K562 (cell line): ENCODE results near the gene FAM72B. TPM values are rescaled to one million over a fixed set of nuclear protein-coding genes. Genes with fewer than 3 reads are reported as not detected.
"Not testable (repeated sequence)": the region's sequence is repeated elsewhere in the genome, so short reads cannot be mapped to it uniquely, and the experiment has no call there.

Experiments used
- ATAC-seq: fragments of 200-7000 bp; cut with Tn5 transposase; 3 replicates; pipeline ENCODE4 v1.9.1; 2020; ENCODE audit warnings: moderate library complexity
- BruUV-seq: library from RNA; stranded (reverse); fragments of 400-500 nt; replicated peaks from 2 replicates; lab custom pipeline; 2021; lab: Mats Ljungman, UMichigan
- CTCF ChIA-PET: fragments of 300-600 bp; formaldehyde crosslinking; extraction: SDS; loops from one replicate; lab custom pipeline; 2021; ENCODE audit warnings: low intra/inter-chr PET ratio; lab: Yijun Ruan, JAX
- POLR2A ChIA-PET: fragments of 300-600, 350-650 bp; sonication (Branson Sonifier 250); formaldehyde crosslinking; extraction: SDS; loops from one replicate; lab custom pipeline; 2021; ENCODE audit warnings: antibody characterized with exemption, inconsistent platforms; lab: Yijun Ruan, JAX
- DNase-seq, 4 experiments: peaks; one replicate each; pipeline versions ENCODE4 v3.0.0 to v3.0.0-alpha.2; 2011 to 2018; ENCODE audit warnings: low spot score in 3 of 4, mixed read lengths in 3 of 4; ENCODE audit errors: extremely low read depth in 1 of 4
- FAIRE-seq: peaks from 2 replicates; lab custom pipeline; 2011; peaks lifted over from hg19 to GRCh38; lab: Jason Lieb, UNC
- H2AFZ ChIP-seq: 2 replicates; pipeline ENCODE4 v1.6.0; 2011; ENCODE audit warnings: low read depth, low read length, control low read depth, inconsistent platforms
- H3K27ac ChIP-seq: fragments of 200-600 bp; 3 replicates; pipeline ENCODE4 v1.8.0; 2011; ENCODE audit warnings: low read depth, mild to moderate bottlenecking, control low read depth, inconsistent platforms, low read length, moderate library complexity, mixed read lengths; ENCODE audit errors: extremely low read depth
- H3K27me3 ChIP-seq, 2 experiments: fragments of 300-600 bp in 1 of 2; 2 replicates in 1 of 2; 3 replicates in 1 of 2; pipeline versions ENCODE4 v1.6.0 to v1.8.0; 2011; ENCODE audit warnings: inconsistent platforms in 2 of 2, low read length in 2 of 2, mild to moderate bottlenecking in 1 of 2, mixed read lengths in 1 of 2, moderate library complexity in 1 of 2; ENCODE audit not compliant: control insufficient read depth in 2 of 2, insufficient read depth in 2 of 2
- H3K36me3 ChIP-seq: fragments of 300-600 bp; 3 replicates; pipeline ENCODE4 v1.8.0; 2011; ENCODE audit warnings: mild to moderate bottlenecking, low read length, inconsistent platforms; ENCODE audit not compliant: control insufficient read depth, insufficient read depth
- H3K4me1 ChIP-seq, 2 experiments: fragments of 200-600 bp in 1 of 2; replicated peaks in 1 of 2; 2 replicates in 1 of 2; 3 replicates in 1 of 2; pipeline versions ENCODE4 v1.5.1 to v1.8.0; 2011; ENCODE audit warnings: inconsistent platforms in 2 of 2, low read length in 2 of 2, mild to moderate bottlenecking in 1 of 2, mixed read lengths in 1 of 2, moderate library complexity in 1 of 2; ENCODE audit not compliant: control insufficient read depth in 2 of 2, insufficient read depth in 2 of 2
- H3K4me2 ChIP-seq: 2 replicates; pipeline ENCODE4 v1.6.1; 2011; ENCODE audit warnings: low read length, control low read depth, inconsistent platforms, mixed read lengths; ENCODE audit not compliant: insufficient read depth
- H3K4me3 ChIP-seq: fragments of 200-600 bp; sonication (generic), shearing (Covaris generic); 2 replicates; pipeline ENCODE4 v1.5.1; 2016; ENCODE audit warnings: control low read depth, inconsistent platforms
- H3K79me2 ChIP-seq: fragments of 200-600 bp; 3 replicates; pipeline ENCODE4 v1.8.0; 2011; ENCODE audit warnings: low read length, inconsistent platforms; ENCODE audit not compliant: control insufficient read depth, insufficient read depth
- H3K9ac ChIP-seq, 2 experiments: 2 replicates each; pipeline versions ENCODE4 v1.6.0 to v1.6.1; 2011; ENCODE audit warnings: low read depth in 2 of 2, low read length in 2 of 2, control low read depth in 1 of 2, inconsistent platforms in 1 of 2, mild to moderate bottlenecking in 1 of 2, mixed read lengths in 1 of 2; ENCODE audit not compliant: insufficient read depth in 1 of 2
- H3K9me1 ChIP-seq: one replicate; pipeline ENCODE4 v1.6.0; 2011; ENCODE audit warnings: inconsistent platforms, mild to moderate bottlenecking, low read length, moderate library complexity; ENCODE audit not compliant: control insufficient read depth, insufficient read depth
- H3K9me3 ChIP-seq: replicated peaks from 2 replicates; pipeline ENCODE4 v1.5.1; 2011; ENCODE audit warnings: low read depth, low read length, inconsistent platforms; ENCODE audit not compliant: control insufficient read depth, insufficient read depth
- H4K20me1 ChIP-seq: replicated peaks from 2 replicates; pipeline ENCODE4 v1.6.1; 2011; ENCODE audit warnings: low read length, inconsistent platforms, mixed read lengths; ENCODE audit not compliant: control insufficient read depth, insufficient read depth
- CBFA2T3 ChIP-seq: fragments of 450-650 bp; IDR thresholded peaks from 2 replicates; pipeline ENCODE4 v1.6.1; 2017
- CXXC5 ChIP-seq: fragments of 250-450 bp; sonication (Bioruptor Pico); IDR thresholded peaks from 2 replicates; pipeline ENCODE4 v1.8.0; 2022; ENCODE audit warnings: inconsistent platforms, mild to moderate bottlenecking, moderate library complexity
- FOXM1 ChIP-seq, 2 experiments: fragments of 450-650 bp in 1 of 2; sonication (generic) in 1 of 2; formaldehyde crosslinking in 1 of 2; IDR thresholded peaks; 2 replicates each; pipeline versions ENCODE4 v1.6.1 to v1.9.0; 2017 to 2022; ENCODE audit warnings: low read depth in 2 of 2, mild to moderate bottlenecking in 2 of 2, missing genetic modification reagents in 1 of 2, moderate library complexity in 1 of 2
- JUND ChIP-seq, 2 experiments: IDR thresholded peaks; 2 replicates in 1 of 2; 3 replicates in 1 of 2; pipeline ENCODE4 v1.6.1; 2011; ENCODE audit warnings: borderline replicate concordance in 2 of 2, low read depth in 2 of 2, low read length in 2 of 2, improper control_type of control experiment in 1 of 2, missing biosample characterization in 1 of 2, missing genetic modification characterization in 1 of 2, missing genetic modification reagents in 1 of 2
- KDM1A ChIP-seq, 2 experiments: fragments of 450-650 bp; IDR thresholded peaks; 2 replicates each; pipeline ENCODE4 v1.6.1; 2016; ENCODE audit warnings: mild to moderate bottlenecking in 2 of 2
- MBD2 ChIP-seq: sonication (generic); IDR thresholded peaks from 2 replicates; pipeline ENCODE4 v1.6.1; 2016; ENCODE audit warnings: low read depth, borderline replicate concordance
- NFE2 ChIP-seq: IDR thresholded peaks from 2 replicates; pipeline ENCODE4 v1.6.1; 2014; ENCODE audit warnings: antibody characterized with exemption, low read depth
- PML ChIP-seq: IDR thresholded peaks from 2 replicates; pipeline ENCODE4 v1.6.1; 2012; ENCODE audit warnings: low read length, inconsistent platforms
- SMAD4 ChIP-seq: fragments of 250-450 bp; sonication (Bioruptor Pico); conservative IDR thresholded peaks from 2 replicates; pipeline ENCODE4 v1.8.0; 2021; ENCODE audit warnings: inconsistent platforms, mild to moderate bottlenecking, moderate library complexity
- SMARCE1 ChIP-seq: fragments of 450-650 bp; IDR thresholded peaks from 2 replicates; pipeline ENCODE4 v1.7.1; 2016; ENCODE audit warnings: mild to moderate bottlenecking
- STAT5A ChIP-seq: IDR thresholded peaks from 2 replicates; pipeline ENCODE4 v1.6.1; 2012; ENCODE audit warnings: low read length, inconsistent platforms, borderline replicate concordance
- WGBS: fragments of 100-300 bp; shearing (Covaris generic); methylation state at CpG from one replicate; pipeline ENCODE4 v1.1.6; 2016; ENCODE audit warnings: low coverage, mixed read lengths; ENCODE audit not compliant: insufficient coverage; ENCODE audit errors: missing lambda C conversion rate; 5-methylcytosine and 5-hydroxymethylcytosine counted together
- in situ Hi-C: fragments of 300-500 bp; cut with MboI; formaldehyde crosslinking; loops from 4 replicates; pipeline ENCODE4 v1.15.0; 2018; ENCODE audit warnings: inconsistent platforms, mixed read lengths
- intact Hi-C: fragments of 100-400 bp; cut with micrococcal nuclease; formaldehyde crosslinking; loops from 2 replicates; pipeline ENCODE4 v1.14.2; 2022
- polyA plus RNA-seq, 8 experiments: library from polyadenylated mRNA; depleted of rRNA in 4 of 8; stranded (reverse) in 5 of 8; unstranded in 3 of 8; fragments of >200 nt; fragmentation: Nextera tagmentation in 2 of 8; fragmentation: Illumina TruSeq in 1 of 8; extraction: Ambion mirVana in 2 of 8; extraction: Trizol in 1 of 8; gene quantifications; 2 replicates each; pipeline versions ENCODE4 v1.2.1 to v1.2.3, GENCODE V29; 2011 to 2014; ENCODE audit warnings: inconsistent platforms in 1 of 8, missing spikeins in 1 of 8
- total RNA-seq, 7 experiments: library from RNA; depleted of rRNA in 6 of 7; stranded (reverse); fragments of >200 nt in 6 of 7; fragmentation: Illumina TruSeq in 2 of 7; extraction: Trizol in 2 of 7; gene quantifications; 2 replicates each; pipeline versions ENCODE4 v1.2.1 to v1.2.3, GENCODE V29; 2011 to 2021; ENCODE audit warnings: low replicate concordance in 1 of 7
- TF ChIP-seq, protein P1 (sequence below): fragments of 450-650 bp; IDR thresholded peaks from 2 replicates; pipeline ENCODE4 v1.6.1; 2018; ENCODE audit not compliant: partially characterized antibody
- TF ChIP-seq, protein P2 (sequence below), 2 experiments: fragments of 150-350 bp in 1 of 2; IDR thresholded peaks; 2 replicates each; pipeline ENCODE4 v1.6.1; 2012 to 2016; ENCODE audit warnings: low read depth in 2 of 2, low read length in 2 of 2, mild to moderate bottlenecking in 1 of 2, moderate library complexity in 1 of 2
- TF ChIP-seq, protein P3 (sequence below): sonication (generic); IDR thresholded peaks from 2 replicates; pipeline ENCODE4 v1.6.1; 2016

The FAM72B gene
- total and polyA plus RNA-seq, 9 of the 15 experiments (the other 6 are each of a cell fraction or from before 2014, with no cell fraction given) = 11.8 to 61.7 (median 31.5) TPM

DNA sequence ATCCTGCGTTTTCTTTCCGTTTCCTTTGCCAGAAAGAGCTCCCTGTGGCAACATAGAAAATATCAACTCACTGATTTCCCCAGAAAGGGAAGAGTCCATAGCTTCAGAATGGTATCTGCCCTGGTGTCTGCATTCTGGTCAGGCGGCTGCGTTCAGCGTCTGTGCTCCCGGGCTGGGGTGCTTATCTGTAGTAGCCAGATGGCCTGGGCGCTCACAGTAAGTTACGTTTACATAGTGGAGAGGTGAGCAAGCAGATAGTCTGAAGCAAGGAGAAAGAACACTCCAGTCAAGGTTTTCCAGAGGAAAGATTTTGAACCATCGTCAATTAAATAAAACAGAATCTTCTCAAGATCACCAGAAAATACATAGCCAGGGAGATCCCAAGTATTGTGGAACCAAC lies 29.4 kb upstream of the FAM72B start:
- BruUV-seq; FAIRE-seq; H3K4me1 ChIP-seq; H3K9me3 ChIP-seq; H2AFZ ChIP-seq; POLR2A ChIA-PET; H3K27ac ChIP-seq; H3K4me2 ChIP-seq; H3K9me1 ChIP-seq; H3K27me3 ChIP-seq; H3K79me2 ChIP-seq; intact Hi-C loops; in situ Hi-C loops; H3K36me3 ChIP-seq; H3K4me3 ChIP-seq; H3K9ac ChIP-seq; CTCF ChIA-PET; H4K20me1 ChIP-seq; TF ChIP-seq FOXM1 (CRISPR knock-in tag; IDR thresholded peaks at IDR 0.05; ENCODE audit: low read depth); JUND (tag; IDR thresholded peaks at IDR 0.05; ENCODE audit: borderline replicate concordance, low read depth, low read length): not testable (repeated sequence)
- ATAC-seq (peak; percentile 95), DNase-seq (peak in 1 of 4 experiments; percentile 91)
- 0% methylated on average over 3 of the region's 9 CpGs for WGBS
- TF ChIP-seq PML (peak; percentile 45; the same call in 1 of the 2 replicates), KDM1A (IDR thresholded peaks at IDR 0.05) (peak; percentile 17 to 35; a peak in 1 of 4 replicates), STAT5A (peak; percentile 44; the same call in 1 of the 2 replicates), SMAD4 (CRISPR knock-in tag) (peak; percentile 84), CXXC5 (CRISPR knock-in tag) (peak; percentile 77), NFE2 (peak; percentile 50; the same call in 1 of the 2 replicates), MBD2 (0 out of 2 replicates have a peak, but pooled peaks have one; percentile 22), CBFA2T3 (peak; percentile 86), FOXM1 (IDR thresholded peaks at IDR 0.05; ENCODE audit: low read depth) (0 out of 2 replicates have a peak, but pooled peaks have one; percentile 15), SMARCE1 (peak; percentile 84; the same call in 1 of the 2 replicates), JUND (IDR thresholded peaks at IDR 0.05; ENCODE audit: borderline replicate concordance, low read depth, low read length) (peak; percentile 46; the same call in 1 of the 2 replicates)
- TF ChIP-seq, protein P1, sequence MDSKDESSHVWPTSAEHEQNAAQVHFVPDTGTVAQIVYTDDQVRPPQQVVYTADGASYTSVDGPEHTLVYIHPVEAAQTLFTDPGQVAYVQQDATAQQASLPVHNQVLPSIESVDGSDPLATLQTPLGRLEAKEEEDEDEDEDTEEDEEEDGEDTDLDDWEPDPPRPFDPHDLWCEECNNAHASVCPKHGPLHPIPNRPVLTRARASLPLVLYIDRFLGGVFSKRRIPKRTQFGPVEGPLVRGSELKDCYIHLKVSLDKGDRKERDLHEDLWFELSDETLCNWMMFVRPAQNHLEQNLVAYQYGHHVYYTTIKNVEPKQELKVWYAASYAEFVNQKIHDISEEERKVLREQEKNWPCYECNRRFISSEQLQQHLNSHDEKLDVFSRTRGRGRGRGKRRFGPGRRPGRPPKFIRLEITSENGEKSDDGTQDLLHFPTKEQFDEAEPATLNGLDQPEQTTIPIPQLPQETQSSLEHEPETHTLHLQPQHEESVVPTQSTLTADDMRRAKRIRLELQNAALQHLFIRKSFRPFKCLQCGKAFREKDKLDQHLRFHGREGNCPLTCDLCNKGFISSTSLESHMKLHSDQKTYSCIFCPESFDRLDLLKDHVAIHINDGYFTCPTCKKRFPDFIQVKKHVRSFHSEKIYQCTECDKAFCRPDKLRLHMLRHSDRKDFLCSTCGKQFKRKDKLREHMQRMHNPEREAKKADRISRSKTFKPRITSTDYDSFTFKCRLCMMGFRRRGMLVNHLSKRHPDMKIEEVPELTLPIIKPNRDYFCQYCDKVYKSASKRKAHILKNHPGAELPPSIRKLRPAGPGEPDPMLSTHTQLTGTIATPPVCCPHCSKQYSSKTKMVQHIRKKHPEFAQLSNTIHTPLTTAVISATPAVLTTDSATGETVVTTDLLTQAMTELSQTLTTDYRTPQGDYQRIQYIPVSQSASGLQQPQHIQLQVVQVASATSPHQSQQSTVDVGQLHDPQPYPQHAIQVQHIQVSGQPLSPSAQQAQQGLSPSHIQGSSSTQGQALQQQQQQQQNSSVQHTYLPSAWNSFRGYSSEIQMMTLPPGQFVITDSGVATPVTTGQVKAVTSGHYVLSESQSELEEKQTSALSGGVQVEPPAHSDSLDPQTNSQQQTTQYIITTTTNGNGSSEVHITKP = peak; percentile 16
- TF ChIP-seq, protein P2, sequence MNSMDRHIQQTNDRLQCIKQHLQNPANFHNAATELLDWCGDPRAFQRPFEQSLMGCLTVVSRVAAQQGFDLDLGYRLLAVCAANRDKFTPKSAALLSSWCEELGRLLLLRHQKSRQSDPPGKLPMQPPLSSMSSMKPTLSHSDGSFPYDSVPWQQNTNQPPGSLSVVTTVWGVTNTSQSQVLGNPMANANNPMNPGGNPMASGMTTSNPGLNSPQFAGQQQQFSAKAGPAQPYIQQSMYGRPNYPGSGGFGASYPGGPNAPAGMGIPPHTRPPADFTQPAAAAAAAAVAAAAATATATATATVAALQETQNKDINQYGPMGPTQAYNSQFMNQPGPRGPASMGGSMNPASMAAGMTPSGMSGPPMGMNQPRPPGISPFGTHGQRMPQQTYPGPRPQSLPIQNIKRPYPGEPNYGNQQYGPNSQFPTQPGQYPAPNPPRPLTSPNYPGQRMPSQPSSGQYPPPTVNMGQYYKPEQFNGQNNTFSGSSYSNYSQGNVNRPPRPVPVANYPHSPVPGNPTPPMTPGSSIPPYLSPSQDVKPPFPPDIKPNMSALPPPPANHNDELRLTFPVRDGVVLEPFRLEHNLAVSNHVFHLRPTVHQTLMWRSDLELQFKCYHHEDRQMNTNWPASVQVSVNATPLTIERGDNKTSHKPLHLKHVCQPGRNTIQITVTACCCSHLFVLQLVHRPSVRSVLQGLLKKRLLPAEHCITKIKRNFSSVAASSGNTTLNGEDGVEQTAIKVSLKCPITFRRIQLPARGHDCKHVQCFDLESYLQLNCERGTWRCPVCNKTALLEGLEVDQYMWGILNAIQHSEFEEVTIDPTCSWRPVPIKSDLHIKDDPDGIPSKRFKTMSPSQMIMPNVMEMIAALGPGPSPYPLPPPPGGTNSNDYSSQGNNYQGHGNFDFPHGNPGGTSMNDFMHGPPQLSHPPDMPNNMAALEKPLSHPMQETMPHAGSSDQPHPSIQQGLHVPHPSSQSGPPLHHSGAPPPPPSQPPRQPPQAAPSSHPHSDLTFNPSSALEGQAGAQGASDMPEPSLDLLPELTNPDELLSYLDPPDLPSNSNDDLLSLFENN (IDR thresholded peaks at IDR 0.05; ENCODE audit: low read depth in 2 of 2, low read length in 2 of 2) = peak in 1 of 2 experiments; percentile 66; a peak in 1 of 4 replicates
- TF ChIP-seq, protein P3, sequence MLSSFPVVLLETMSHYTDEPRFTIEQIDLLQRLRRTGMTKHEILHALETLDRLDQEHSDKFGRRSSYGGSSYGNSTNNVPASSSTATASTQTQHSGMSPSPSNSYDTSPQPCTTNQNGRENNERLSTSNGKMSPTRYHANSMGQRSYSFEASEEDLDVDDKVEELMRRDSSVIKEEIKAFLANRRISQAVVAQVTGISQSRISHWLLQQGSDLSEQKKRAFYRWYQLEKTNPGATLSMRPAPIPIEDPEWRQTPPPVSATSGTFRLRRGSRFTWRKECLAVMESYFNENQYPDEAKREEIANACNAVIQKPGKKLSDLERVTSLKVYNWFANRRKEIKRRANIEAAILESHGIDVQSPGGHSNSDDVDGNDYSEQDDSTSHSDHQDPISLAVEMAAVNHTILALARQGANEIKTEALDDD = peak; percentile 41; the same call in 1 of the 2 replicates
